HS-27A (cell line): Measurements from ENCODE around the gene PPFIA3.
"Not testable (repeated sequence)": the region's sequence is repeated elsewhere in the genome, so short reads cannot be mapped to it uniquely, and the experiment has no call there.

Experiments
- DNase-seq: peaks from one replicate; pipeline ENCODE4 v3.0.0-alpha.2; 2012; ENCODE audit warnings: low read depth, missing footprints

The PPFIA3 gene

DNA sequence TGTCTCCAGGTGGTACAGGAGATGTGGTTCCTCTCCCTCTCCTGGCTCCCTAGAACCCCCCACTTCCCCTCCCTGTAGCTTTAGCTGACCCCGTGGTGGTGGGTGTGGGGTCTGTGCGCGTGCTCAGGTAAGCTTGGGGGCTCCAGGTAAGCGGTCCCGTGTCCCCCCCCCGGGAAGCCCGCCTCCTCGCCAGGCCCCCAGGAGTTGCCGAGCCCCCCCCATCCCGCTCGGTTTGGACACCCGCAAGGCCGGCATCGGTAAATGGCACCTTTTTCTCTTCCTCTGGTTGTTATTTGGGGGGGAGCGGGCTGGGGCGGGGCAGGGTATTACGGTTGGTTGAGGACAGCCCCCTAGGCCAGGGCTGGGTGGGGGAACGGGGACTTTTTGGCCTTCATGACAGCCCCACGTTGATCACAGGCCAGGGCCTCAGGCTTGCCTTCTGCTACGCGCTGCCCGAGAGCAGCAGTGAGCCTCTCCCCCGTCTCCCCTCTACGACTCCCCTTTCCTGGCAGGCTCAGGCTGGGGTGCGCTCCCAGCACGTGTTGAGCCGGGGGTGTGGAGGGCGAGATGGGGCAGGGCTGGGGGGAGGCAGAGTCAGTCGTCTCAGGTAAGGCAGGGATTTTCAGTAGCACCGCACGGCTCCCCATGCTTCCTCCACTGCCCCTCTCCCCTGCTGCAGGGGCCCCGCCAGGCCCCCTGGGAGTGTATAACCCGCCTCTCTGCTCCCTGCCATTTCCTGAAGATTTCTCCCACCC, 15.8 kb upstream of the PPFIA3 start:
- no peak for DNase-seq

DNA sequence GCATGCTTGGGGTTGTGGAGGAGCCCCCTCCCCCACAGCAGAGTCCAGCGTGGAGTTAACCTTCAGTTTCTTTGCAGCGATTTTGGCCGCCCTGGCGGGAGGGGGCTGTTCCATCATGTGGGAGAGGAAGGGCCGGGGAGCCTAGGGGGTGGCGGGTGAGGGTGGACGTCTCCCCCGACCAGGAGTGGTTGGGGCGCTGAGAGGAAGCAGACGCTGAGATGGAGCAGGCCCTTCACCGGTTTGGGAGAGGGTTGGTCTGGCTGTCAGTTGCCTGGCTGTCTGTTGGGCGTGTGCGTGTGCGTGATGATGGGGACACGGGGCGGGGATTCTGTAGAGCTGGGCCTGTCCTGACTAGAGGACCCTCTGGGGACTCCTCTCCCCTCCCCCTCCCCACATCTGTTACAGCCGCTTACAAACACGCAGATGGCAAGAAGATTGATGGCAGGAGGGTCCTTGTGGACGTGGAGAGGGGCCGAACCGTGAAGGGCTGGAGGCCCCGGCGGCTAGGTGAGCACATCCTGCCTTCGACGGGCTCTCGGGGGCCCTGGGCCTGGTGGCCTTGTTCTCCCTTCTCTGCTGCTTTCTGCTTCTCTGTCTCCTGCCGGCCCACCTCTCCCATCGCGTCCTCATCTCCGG, 15.0 kb upstream of the PPFIA3 start:
- DNase-seq = no peak

DNA sequence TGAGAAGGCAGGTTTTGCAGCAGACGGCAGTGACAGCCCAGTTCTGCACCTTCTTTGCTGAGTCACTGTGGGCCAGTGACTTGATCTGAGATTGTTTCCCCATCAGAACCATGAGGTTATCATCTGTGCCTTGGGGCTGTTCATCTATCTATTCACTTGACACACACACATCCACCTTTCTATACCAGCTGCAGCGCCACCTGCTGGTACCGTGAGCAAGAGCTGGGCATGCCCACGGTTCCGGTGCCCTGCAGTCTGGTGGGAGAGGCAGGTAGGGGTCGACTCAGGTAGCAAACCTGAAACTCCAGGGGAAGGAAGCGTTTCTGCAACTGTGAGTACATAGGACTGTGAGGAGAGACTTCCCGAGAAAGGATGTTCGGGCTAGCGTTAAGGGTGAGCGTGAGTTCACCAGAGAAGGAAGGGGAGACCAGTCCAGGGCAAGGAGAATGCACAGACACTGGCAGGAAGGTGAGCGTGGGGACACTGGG, 12.7 kb upstream of the PPFIA3 start:
- no peak for DNase-seq

DNA sequence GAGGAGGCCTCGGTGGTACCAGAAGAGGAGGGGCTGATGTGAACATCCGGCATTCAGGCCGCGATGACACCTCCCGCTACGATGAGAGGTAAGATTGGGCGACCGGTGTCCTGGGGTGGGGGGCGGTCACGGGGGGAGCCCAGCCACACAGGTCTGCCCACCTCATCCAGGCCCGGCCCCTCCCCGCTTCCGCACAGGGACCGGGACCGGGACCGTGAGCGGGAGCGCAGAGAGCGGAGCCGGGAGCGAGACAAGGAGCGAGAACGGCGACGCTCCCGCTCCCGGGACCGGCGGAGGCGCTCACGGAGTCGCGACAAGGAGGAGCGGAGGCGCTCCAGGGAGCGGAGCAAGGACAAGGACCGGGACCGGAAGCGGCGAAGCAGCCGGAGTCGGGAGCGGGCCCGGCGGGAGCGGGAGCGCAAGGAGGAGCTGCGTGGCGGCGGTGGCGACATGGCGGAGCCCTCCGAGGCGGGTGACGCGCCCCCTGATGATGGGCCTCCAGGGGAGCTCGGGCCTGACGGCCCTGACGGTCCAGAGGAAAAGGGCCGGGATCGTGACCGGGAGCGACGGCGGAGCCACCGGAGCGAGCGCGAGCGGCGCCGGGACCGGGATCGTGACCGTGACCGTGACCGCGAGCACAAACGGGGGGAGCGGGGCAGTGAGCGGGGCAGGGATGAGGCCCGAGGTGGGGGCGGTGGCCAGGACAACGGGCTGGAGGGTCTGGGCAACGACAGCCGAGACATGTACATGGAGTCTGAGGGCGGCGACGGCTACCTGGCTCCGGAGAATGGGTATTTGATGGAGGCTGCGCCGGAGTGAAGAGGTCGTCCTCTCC, 11.5 kb upstream of the PPFIA3 start:
- no peak for DNase-seq

DNA sequence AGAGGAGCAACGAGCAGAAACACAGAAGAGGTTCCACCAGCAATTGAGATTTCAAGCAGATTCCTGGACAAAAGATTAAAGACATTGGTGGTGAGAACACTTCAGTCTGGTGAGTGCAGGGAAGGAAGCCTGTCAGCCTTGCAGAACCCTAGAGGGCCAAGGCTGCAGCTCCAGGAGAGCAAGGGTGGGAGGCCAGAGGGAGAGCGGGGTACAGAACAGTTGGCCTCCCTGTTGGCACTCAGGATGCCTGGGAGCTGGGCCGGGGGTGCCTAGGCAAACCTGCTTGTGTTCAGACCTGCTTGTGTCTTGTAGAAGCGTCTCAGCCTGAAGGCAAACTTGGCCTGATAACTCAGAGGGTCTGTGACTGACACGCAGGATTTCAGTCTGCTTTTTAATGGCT, 10.3 kb upstream of the PPFIA3 start:
- DNase-seq = no peak

DNA sequence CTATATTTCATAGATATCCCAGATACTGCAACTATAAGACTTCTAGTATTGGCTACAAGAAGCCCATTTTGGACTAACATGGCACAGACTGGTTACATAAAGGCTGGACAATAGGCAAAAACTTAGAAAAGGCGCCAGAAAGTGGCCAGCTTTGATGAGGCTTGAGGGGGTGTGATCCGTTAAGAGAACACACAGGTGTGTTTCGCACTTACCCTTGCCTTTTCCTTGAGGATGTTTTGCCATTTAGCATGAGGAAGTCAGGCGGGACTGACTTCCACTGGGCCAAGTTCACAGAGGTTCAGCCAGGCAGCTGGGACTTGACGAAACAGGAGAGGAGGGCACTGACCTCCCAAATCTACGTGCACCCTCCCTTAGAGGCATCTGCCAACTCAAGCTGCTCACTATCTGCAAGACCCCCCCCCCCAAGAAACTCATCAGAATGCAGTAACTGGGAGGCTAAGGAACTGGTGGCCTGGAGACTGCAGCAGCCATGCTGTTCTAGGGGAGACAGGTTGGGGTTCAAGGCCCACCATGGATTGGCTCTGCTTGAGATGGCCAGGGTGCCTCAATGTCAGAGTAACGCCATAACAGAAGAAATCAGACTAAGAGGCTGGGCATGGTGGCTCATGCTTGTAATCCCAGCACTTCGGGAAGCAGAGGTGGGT, 9.6 kb upstream of the PPFIA3 start:
- DNase-seq = no peak

DNA sequence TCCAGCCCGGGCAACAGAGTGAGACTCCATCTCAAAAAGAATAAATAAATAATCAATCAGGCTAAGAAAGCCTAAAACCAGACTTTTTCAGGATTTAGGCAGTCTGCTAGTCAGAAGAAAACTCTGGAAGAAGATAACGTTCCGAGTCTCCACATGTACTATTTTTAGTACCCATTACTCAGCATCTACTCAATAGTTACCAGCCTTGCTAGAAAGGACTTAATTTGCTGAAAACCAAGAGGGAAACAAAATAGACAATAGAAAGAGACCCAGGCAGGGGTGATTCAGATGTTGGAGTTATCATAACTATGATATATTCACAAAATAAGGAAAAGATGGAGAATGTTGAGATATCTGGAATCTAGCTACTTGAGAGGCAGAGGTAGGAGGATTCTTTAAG, 8.8 kb upstream of the PPFIA3 start:
- no peak for DNase-seq

DNA sequence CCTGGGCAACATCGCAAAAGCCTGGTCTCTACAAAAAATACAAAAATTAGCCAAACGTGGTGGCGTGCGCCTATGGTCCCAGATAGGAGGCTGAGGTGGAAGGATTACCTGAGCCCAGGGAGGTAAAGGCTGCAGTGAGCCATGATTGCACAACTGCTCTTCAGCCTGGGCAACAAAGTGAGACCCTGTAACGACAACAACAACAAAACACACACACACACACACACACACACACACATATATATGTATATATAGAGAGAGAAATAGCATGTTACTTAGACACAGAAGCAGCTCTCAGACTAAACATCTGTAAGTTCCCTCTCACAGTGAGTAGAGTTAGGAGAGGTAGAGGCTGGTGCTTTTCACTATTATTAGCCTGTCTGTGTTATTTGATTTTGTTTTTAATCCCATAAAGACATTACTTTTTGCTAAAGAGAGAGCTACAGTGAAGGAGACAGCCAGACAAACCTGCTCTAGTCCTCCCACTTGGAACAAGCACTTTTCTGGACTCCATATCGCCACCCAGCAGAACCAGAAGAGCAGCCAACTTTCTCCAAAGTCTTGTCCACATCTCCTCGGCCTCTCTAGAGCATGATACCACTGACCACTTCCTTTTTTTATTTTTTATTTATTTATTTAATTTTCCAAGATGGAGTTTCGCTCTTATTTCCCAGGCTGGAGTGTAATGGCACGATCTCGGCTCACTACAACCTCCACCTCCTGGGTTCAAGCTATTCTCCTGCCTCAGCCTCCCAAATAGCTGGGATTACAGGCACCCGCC, 7.9 kb upstream of the PPFIA3 start:
- no peak for DNase-seq

DNA sequence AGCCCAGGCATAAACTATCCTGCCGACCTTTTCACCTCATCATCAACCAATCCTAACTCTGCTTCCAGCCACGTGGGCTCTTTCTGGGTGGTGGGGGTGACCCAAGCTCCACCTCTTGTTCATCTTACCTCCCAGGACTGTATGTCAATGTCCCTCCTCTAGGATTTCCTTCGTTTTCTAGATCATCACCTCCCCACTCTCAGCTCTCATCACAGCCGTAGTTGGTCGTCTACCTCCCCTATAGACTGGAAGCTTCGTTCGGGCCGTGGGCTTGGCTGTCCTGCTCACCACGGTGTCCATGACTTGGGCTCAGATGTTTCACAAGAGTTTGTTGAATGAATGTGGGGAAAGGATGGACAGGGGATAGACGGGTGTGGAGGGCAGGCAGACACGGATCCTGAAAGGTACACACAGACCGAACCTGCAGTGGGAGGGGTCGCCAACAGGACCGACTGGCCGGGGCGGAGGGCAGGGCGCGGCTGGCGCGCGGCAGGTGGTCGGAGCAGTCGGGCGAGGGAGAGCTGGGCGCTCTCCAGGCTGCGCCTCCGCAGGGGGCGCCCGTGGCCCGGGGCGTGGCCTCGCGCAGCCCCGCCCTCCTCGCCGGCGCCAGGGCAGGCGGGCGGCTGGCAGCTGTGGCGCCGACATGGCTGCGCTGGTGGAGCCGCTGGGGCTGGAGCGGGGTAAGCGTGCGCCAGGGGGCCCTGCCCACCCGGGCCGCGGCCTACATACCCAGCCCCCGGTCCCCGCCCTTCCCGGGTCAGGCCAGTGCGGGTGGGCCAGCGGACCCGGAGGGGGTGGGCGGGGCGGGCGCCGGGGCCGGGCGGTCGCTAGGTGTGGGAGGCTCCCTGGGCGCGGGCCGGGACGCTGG, 5.3 kb upstream of the PPFIA3 start, which contains the start of gene LIN7B:
Gene LIN7B (plus strand): TSS at position 609 of the 868 bp plus-strand sequence. CDS start 35 bp downstream, at position 644.
- peak; percentile 63 for DNase-seq

DNA sequence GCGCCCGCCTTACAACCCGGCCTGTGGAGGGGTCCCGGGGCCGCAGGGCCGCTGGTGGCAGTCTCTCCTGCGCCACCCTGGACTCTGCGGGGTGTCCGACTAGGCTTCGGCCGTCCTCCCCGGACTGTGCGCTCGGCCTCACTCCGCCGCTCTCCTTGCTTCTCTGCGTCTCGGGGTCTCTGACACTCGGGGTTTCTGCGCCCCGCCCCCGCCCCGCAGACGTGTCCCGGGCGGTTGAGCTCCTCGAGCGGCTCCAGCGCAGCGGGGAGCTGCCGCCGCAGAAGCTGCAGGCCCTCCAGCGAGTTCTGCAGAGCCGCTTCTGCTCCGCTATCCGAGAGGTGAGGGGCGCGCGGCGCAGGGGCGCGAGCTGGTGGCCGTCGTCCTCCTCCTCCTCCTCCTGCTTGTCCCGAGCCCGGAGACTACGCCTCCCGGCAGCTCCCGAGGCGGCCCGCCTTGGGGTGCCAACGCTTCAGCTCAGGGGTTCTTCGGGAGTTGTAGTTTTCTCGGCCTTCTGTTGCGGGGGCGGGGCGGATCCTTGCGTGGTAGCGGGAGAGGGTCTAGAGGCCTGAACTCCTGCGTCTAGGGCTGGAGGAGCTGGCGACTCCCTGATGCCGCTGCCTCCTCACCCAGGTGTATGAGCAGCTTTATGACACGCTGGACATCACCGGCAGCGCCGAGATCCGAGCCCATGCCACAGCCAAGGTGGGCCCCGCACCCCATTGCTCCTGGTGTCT, 4.5 kb upstream of the PPFIA3 start:
- DNase-seq = no peak

DNA sequence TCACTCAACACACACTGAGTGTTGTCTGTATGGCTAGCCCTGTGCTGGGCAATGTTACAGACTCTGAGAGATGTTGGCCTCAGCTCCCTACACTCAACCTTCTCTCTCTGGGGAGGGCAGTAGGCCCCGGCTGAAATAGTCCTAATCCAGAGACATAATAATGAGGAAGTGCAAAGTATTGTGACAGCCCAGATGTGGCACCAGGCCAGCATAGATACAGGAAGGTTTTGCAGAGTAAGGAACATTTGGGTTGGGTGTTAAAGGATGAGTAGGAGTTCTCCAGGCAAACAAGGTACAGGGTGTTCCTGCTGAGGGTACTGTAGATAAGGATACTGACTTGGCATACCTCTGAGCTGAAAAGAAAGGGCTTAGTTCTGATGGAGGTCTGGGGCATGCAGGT, 2.8 kb upstream of the PPFIA3 start:
- no peak for DNase-seq

DNA sequence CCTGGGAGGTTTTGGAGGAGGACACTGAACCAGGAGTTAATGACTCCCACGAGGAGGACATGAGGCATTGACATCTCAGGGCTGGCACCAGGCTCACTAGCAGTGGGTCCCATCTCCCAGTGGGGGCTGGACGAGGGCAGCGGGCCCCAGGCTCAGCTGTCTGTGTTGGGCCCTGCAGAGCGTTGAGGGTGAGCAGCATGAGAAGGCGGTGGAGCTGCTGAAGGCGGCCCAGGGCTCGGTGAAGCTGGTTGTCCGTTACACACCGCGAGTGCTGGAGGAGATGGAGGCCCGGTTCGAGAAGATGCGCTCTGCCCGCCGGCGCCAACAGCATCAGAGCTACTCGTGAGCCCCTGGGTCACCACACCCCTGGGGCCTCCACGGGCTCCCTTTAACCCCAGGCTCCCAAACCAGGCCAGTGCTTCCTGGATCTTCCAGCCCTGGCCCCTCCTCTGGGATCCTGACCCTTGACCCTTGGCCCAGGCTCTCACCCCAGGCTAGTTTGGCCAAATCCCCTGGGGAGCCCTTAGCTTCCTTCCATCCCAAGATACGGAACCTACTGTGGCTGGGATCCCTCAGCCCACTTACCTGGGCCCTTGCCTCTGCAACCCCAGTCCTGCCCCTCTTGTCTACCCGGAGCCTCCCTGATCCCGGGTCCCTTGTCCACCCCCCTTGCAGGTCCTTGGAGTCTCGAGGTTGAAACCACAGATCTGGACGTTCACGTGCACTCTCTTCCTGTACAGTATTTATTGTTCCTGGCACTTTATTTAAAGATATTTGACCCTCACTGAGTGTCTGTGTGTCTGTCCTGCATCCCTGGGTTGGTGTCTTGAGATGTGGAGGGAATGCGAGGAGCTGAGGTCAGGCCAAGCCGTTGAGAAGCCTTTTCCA, 1.4 kb upstream of the PPFIA3 start:
- DNase-seq = no peak

DNA sequence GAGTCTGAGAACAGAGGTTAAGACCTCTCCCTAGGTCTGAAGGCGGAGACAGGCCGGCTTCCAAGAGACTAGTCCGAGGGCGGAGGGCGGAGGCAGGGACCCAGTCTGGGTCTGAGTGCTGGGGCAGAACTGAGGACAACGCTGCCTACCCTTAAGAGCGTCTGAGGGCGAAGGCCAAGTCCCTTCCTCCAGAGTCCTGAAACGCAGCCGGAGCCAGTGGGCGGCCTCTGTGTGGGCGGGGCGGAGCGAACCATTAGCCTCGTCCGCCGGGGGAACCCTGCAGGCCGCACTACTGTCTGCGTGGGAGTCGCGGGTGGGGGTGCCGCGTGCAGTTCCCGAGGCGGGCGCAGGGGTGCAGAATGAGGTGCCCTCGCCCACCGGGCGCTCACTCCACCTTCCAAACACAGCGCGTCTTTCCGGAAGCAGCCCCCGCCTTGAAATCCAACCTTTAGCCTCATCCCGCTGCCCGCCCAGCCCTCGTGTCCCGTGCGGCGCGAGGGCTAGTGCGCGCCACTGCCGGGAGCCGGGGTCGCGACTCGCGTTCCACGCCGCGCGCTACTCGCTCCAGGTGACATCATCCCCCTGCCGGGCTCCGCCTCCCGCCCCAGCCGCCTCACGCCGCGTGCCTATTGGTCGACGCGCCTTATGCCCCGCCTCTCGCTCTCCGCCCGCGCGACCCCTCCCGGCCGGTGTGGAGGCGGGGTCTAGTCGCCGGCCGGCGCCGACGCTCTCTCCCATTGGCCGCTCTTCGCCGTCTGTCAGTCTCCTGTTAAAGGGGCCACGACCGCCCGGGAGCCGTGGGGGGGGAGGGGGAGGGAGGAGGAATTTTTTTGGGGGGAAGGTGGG, 556 bp upstream of the PPFIA3 start, which contains the start of gene C19orf73:
Gene C19orf73 (minus strand): TSS at position 579 of the 846 bp plus-strand sequence. CDS start 121 bp downstream, at position 458.
- peak; percentile 82 for DNase-seq

DNA sequence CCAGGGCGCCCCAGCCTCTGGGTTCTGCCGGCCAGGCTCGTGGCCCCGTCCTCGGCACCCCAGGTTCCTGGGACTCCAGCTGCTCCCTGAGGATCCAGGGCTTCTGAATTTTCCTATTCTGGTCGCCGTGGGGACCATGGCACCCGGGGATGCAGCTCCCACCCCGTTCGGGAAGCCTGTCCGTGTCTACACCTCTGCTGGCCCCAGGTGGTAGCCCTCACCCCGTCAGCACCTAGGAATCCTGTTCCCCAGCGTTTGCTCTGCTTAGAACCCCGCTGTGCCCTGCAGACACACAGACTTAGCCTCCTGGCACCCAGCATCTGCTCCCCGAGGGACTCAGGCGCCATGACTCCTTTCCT, 960 bp downstream of the PPFIA3 start:
- DNase-seq = no peak

DNA sequence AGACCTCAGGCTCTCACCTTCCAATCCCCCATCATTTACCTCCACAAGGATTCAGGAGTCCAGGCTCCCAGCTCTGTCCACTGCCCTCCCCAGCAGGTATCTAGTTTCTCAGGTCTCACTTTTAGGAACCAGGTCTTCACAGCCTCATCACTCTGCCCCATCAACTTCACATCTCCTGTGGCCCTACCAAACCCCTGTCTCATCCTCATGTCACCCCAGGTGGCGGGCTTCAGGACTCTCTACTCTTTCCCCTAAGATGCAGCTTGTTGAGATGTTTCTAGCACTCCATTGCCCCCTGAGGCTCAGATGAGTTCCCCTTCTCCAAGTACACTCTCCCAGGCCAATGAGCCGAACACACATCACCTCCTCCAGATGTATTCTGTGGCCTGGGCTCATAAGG, 1.5 kb downstream of the PPFIA3 start:
- DNase-seq = no peak

DNA sequence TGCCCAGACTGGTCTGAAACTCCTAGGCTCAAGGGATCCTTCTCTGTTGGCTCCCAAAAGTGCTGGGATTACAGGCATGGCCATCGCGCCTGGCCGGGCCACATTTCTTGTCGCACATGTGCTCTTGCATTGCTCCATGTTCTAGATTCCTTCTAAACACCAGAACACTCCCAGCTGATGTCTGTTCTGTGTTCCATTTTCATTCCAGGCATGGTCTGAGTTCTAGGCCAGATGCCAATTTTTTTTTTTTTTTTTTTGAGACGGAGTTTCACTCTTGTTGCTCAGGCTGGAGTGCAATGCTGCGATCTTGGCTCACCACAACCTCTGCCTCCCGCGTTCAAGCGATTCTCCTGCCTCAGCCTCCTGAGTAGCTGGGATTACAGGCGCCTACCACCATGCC, 2.5 kb downstream of the PPFIA3 start:
- not testable (repeated sequence) for DNase-seq

DNA sequence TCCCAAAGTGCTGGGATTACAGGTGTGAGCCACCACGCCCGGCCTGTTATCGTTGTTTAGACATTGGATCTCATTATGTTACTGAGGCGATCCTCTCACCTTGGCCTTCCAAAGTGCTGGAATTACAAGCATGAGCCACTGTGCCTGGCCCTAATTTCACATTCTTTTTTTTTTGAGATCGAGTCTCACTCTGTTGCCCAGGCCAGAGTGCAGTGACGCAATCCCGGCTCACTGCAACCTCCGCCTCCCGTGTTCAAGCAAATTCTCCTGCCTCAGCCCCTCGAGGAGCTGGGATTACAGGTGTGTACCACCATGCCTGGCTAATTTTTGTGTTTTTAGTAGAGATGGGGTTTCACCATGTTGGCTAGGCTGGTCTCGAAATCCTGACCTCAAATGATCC, 3.9 kb downstream of the PPFIA3 start:
- DNase-seq = not testable (repeated sequence)
